GM15510 (cell line): ENCODE measurements around the gene HLX.

Experiments
- POLR2A ChIP-seq: IDR thresholded peaks from 3 replicates; pipeline ENCODE4 v1.6.1; 2011; ENCODE audit warnings: borderline replicate concordance; ENCODE audit not compliant: insufficient read length; ENCODE audit errors: extremely low read depth

The HLX gene

GRCh38 chr1:220904876-220905275 is 25.6 kb downstream of the HLX start:
- no peak for TF ChIP-seq POLR2A

GRCh38 chr1:220905650-220906560 is 26.7 kb downstream of the HLX start:
- no peak for TF ChIP-seq POLR2A

- no peak for TF ChIP-seq POLR2A
Observed at GRCh38 chr1:220906561-220907334, 27.5 kb downstream of the HLX start.

DNA sequence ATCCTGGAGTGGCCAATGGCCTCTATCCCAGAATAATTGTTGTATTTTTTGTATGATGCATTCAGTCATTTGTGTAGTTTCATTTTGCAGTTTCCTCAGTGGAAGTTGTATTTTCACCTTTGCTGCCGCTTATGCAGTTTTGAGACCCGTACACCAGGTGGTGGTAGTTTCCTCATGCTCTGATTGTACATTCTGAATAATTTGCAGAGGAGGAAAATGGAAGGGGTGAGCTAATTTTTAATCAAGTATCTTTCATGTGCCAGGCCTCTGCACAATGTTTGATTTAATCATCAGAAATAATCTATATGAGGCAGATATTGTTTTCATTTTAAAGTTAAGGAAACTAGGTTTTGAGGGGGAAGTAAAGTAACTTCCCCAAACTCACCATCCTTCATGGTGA is 29.5 kb downstream of the HLX start:
- TF ChIP-seq POLR2A: no peak

- TF ChIP-seq POLR2A: no peak
Observed at GRCh38 chr1:220910021-220910420, 30.8 kb downstream of the HLX start.

- no peak for TF ChIP-seq POLR2A
Observed at GRCh38 chr1:220914283-220915116, 35.3 kb downstream of the HLX start.

- TF ChIP-seq POLR2A: no peak
Observed at GRCh38 chr1:220915117-220915440, 35.8 kb downstream of the HLX start.

GRCh38 chr1:220915954-220916353 is 36.7 kb downstream of the HLX start:
- no peak for TF ChIP-seq POLR2A

DNA sequence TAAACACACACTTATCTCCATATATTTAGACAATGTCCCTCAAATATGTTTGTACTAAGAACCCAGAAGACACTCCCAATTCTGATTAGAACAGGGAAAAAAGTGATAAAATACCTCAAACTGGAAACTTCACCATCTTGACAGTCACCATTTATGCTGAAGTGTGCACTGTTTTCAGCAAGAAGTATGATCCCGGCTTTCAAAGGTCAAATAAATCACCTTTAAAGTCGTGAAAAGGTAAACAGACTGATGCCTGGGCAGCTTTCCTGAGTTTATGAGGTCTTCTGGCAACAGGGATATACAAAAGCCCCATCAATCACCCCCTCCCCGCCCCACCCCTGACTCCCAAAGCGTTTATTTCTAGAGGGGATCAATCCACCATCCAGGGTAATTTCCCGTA is 37.9 kb downstream of the HLX start:
- no peak for TF ChIP-seq POLR2A

DNA sequence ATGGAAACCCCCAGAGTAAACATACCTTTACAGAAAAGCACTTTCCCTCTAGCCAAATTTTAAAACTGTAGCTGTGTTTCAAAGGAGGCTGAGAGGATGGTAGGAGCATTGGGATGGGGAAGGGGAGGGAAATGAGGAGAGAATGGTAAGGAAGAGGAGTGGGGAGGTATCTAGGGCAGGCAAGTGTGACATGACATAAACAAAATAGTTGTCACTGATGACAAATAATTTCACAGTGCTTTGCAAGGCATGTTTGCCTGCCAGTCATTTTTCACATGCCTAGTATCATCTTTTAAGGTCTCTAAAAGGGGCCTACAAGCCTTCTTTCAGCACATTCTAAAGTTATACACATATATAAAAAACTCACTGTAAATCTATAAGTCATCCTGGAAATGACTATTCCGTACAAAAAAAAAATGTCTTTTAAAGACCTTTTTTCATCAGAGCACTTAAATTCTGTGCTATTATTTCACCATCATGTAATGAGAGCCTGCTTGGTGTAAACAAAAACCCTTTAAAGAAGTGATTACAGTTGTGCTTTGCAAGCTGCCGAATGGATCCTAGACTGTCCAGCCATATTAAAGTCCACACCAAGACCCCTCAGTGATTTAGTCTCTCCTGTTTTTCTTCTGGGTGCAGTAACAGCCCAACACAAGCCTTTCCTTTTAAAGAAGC is 38.4 kb downstream of the HLX start:
- TF ChIP-seq POLR2A: no peak

- TF ChIP-seq POLR2A: no peak
Observed at GRCh38 chr1:220918285-220918951, 39.2 kb downstream of the HLX start.

DNA sequence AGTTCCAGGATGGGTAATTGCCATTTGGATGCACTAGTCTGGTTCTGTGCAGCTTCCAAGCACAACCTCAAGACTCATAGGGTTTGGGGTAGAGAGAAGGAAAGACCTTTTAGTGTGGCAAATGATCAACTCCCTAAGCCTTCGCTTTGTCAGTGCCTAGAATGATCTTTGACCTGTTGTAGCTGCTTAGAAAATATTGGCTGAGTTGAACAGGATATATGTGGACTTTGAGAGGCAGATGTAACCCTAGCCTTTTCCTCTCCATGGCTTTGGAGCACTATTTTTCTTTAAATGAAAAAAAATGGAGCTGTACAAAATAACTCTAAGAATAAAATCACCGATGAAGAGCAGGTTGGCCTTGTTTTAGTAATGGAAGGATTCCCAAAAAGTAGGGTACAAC is 41.7 kb downstream of the HLX start:
- TF ChIP-seq POLR2A: no peak

DNA sequence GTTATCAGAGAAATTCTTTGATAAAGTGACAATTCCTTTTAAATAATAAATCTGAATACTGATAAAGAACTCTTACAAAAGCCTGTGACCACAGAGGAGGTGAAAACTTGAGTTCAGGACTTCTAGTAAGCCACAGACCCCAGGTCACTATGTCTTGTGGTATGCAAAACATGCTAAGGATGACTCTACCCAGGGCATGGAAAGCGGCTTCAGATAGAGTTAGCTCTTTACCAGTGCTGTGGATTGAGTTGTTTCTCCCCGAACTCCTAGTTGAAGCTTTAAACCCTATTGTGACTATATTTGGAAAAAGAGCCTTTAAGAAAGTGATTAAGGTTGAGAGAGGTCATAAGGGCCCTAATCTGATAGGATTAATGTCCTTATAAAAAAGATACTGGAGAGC is 42.3 kb downstream of the HLX start:
- TF ChIP-seq POLR2A: no peak
